GM12891 (cell line): Measurements from ENCODE around the gene NDUFB7.

Experiments
- POLR2A ChIP-seq: IDR thresholded peaks from 2 replicates; pipeline ENCODE4 v1.6.1; 2011; ENCODE audit warnings: low read depth, low read length, control low read depth
- POLR2AphosphoS5 ChIP-seq: IDR thresholded peaks from 2 replicates; pipeline ENCODE4 v1.6.1; 2011; ENCODE audit warnings: low read depth, low read length, control low read depth
- SPI1 ChIP-seq: IDR thresholded peaks from 2 replicates; pipeline ENCODE4 v1.6.1; 2011; ENCODE audit warnings: low read depth, low read length, control low read depth
- TAF1 ChIP-seq: IDR thresholded peaks from 2 replicates; pipeline ENCODE4 v1.6.1; 2011; ENCODE audit warnings: low read depth, low read length, control low read depth

DNA sequence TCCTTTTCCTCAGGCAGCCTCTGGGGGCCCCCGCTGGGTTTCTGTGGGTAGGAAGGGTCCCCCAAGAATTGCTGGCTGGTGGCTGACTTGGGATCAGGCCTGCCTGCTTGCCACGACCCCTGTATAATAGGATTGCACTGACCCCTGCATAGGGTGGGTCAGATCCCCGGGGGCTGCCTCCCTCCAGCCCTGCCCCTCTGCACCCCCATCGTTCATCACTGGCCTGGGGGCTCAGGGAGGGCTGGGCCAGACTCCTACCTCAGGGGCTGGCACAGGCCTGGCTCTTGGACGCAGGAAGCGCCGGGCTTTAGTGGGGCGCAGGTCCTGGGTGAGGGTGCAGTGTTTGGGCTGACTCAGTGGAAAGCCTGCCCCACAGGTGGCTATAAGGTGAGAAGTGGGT is 10.6 kb downstream of the NDUFB7 start:
- TF ChIP-seq TAF1 = no peak
- no peak for TF ChIP-seq POLR2AphosphoS5
- TF ChIP-seq POLR2A = no peak
- TF ChIP-seq SPI1 = no peak
